Hematopoietic multipotent progenitor cell treated with erythropoietin and hydrocortisone succinate and interleukin-3 and kit ligand, for 6 days (in vitro differentiated cells): Measurements from ENCODE around the gene TEDC1.
A peak's percentile ranks its signal among the peaks of the same experiment; 100 is the strongest.

ENCODE experiments used
- DNase-seq: peaks from one replicate; pipeline ENCODE4 v3.0.0-alpha.2; 2015

The TEDC1 gene

GRCh38 chr14:105490572-105491365 lies at the start of gene TEDC1:
TEDC1 (plus strand) TSS chr14:105491246; CDS start chr14:105491376, 130 bp downstream.
- DNase-seq = peak; percentile 100

- no peak for DNase-seq
These were observed 48.9 kb upstream of the TEDC1 start for GRCh38 chr14:105442125-105442524.

DNA sequence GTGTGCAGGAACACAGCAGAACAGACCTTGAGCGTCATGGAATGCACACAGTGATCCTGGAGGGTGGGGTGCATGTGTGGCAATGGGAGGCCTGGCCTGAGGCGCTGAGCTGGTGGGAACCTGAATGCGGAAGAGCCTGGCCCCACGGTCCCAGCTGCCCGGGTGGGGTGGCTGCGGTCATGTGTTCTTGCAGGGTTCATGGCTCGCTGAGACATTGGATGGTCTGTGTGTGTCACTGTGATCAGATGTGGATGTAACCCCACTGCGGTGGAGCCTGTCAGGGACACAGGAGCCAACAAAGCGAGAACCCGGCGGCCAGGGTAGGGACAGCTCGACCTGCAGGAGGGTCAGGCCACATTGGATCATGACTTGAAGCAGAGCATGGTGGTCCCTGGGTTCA lies 48.2 kb upstream of the TEDC1 start:
- no peak for DNase-seq

DNA sequence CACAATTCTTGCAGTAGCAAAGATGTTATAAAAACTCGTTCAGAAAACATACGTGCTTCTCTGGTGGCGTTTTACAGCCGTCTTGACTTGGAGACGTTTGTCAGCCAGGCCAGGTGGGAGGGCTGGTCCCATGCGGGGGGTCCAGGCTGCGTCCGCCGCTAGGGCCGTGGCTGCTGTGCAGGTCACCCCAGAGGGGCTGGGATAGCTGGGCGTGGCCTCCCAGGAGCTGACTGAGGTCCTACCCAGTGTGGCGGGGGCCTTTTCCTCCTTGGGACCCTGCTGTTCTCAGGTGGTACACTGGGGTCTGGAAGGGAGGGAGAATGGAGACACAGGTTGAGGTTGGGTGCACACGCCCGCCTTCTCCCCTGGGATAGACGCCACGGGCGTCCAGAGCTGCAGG lies 46.2 kb upstream of the TEDC1 start:
- no peak for DNase-seq

- no peak for DNase-seq
These were observed 45.8 kb upstream of the TEDC1 start for GRCh38 chr14:105445290-105445689.

GRCh38 chr14:105445901-105446845 lies 44.9 kb upstream of the TEDC1 start:
- no peak for DNase-seq

GRCh38 chr14:105446971-105447370 lies 44.1 kb upstream of the TEDC1 start:
- DNase-seq = no peak

DNA sequence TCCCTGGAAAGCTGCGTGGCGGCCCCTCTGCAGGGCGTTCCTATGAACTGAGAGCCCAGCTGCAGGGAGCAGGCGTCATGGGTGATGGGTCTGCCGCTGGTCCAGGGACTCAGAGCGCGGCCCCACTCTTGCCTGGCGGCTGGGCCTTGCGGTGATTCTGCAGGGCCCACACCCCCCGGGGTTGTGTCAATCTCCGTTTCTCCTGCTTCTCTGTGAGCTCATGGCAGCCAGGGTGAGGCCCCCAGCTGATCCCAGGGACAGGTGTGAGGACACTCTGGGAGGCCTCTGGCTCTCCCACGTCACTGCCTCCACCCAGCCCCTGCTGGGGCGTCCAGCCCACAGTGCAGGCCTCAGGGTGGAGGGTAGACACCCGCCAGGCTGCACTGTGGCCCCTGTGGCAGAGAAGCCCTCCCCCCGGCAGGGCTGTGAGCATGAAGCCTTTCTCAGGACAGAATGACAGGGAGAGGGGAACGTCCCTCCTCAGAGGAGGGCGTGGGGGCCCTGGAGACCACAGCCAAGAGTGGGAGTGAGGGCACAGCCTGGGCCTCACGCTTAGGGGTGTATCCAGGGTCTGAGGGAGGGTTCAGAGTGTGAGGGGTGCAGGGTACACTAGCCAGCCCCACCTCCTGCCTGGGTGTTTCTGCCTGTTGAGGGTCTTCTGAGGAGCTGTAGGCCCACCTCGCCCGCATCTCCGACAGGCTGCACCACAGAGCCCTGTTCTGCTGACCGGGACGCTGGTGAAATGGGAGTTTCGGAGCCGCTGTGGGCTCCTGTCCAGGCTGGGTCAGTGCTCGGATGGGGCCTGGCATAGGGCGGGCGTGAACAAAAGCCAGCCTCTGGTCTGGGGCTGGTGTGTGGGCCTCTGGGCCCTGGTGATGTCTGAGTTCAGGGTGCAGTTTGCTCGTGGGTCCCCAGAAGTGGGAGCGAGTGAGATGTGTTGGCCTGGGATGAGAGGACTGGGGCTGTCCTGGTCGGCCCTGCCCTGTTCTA lies 43.1 kb upstream of the TEDC1 start:
- no peak for DNase-seq

GRCh38 chr14:105448706-105449111 lies 42.3 kb upstream of the TEDC1 start:
- DNase-seq = peak; percentile 78

GRCh38 chr14:105449276-105450122 lies 41.5 kb upstream of the TEDC1 start:
- no peak for DNase-seq

- DNase-seq = no peak
These were observed 40.9 kb upstream of the TEDC1 start for GRCh38 chr14:105450123-105450505.

GRCh38 chr14:105450864-105451720 lies 40.0 kb upstream of the TEDC1 start:
- no peak for DNase-seq

DNA sequence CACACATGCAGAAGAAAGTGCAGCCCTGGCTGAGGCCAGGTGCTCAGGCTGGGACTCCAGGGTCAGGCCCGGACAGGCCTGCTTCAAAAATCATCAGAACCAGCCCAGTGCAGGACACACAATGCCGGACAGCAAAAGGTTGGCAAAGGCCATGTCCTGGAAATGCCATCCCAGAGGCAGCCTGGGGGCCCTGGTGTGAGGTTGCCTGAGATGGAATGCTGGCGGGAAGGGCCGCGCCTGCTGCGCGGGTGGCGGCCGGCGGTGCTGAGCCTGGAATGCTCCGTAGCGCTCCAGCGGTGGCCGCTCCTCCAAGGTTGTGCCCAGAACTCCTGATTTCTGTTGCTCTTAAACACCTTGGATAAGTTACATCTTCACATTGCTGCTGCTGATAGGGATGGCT lies 38.1 kb upstream of the TEDC1 start:
- DNase-seq = no peak

GRCh38 chr14:105453847-105454246 lies 37.2 kb upstream of the TEDC1 start:
- no peak for DNase-seq

GRCh38 chr14:105455086-105455640 lies 35.9 kb upstream of the TEDC1 start:
- DNase-seq = no peak

DNA sequence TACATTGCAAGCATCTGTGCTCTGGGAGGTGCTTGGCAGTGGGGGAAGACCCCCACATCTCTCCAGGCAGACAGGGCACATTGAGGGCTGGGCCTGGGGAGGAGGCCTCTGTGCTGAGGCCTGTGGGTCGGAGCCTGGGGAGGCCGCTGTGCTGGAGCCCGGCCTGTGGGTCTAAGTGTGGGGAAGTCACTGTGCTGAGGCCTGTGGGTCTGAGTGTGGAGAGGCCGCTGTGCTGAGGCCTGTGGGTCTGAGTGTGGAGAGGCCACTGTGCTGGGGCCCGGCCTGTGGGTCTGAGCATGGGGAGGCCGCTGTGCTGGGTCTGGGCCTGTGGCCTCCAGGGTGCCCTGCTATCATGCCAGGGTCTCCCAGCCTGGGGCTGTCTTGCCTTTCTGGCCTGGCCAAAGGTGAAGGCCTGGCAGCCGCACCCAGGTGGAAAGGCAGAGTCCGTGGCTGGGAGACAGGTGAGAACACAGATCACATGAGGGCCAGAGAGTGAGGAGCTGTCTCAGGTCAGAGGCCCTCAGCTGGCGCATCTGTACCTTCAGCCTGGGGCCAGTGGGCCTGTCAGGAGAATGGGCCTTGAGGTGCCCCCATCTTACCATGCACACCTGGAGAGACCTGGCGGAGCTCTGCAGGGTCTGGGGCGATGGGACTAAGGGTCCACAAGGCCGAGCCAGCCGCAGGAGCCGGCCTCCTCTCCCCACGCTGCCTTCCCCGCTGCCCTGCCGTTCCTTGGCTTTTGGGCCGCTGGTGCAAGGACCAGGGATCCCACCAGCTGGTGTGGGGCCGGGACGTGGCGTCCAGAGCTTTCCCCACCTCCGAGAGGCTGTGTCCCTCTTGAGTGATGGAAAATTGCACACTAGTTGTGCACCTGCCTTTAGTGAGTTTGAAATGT lies 35.0 kb upstream of the TEDC1 start:
- DNase-seq = no peak

DNA sequence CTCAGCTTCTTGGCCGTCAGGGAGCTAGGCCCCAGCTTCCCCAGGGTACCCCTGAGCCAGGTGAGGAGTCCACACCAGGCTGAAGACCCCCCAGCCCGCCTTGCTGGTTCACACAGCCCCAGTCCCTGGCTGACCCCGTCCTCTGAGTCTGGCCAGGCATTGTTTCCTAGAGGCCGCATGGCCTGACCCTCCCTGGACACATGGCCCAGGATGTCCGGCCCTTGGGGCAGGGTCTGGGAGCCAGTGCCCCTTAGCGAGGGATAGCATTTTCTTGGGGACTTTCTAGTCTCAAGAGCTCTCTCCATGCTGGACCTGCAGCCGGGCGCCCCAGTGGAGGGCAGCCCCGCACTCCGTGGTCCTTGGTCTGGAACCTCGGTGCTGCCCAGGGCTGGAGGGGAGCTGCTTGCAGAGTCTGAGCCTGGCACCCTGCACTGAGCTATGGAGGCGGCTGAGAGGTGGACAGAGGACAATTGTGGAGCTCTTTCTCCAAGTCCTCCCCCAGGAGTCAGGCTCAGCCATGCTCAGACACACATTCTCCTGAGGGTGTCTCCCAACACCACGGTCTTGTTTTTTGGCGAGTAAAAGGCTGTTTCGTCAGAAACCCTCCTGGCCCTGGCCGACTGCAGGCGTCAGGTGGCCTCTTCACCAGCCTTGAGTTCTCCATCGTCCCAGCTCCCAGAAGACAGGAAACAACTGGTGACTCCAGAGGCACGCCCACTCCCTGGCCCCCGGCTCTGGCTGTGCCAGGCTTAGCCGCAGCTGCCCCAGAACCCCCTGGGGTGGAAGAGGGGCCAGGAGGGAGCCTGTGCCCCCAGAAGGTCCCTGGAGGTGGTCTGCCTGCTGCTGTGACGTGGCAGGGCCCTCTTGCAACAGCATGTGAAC lies 34.1 kb upstream of the TEDC1 start:
- no peak for DNase-seq

DNA sequence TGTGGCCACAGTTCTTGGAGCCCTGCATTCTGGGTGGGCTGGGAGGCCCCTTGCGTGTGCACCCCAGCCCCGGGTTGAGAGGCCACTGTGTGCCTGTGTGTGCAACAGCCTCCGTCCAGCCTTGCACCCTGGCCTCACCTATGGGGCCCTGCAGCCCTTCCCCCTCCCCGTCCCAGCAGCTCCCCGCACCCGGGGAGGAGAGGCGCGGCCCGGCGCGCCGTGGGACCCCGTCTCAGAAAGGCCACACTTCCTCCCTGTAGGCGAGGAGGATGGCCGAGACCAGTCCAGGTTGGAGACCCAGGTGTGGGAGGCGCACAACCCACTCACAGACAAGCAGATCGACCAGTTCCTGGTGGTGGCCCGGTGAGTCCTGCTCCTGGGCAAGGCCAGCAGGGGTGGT lies 33.0 kb upstream of the TEDC1 start:
- no peak for DNase-seq
